HS-27A (cell line): ENCODE measurements around the gene ANK3.

Source experiments
- DNase-seq: peaks from one replicate; pipeline ENCODE4 v3.0.0-alpha.2; 2012; ENCODE audit warnings: low read depth, missing footprints

Gene ANK3

DNA sequence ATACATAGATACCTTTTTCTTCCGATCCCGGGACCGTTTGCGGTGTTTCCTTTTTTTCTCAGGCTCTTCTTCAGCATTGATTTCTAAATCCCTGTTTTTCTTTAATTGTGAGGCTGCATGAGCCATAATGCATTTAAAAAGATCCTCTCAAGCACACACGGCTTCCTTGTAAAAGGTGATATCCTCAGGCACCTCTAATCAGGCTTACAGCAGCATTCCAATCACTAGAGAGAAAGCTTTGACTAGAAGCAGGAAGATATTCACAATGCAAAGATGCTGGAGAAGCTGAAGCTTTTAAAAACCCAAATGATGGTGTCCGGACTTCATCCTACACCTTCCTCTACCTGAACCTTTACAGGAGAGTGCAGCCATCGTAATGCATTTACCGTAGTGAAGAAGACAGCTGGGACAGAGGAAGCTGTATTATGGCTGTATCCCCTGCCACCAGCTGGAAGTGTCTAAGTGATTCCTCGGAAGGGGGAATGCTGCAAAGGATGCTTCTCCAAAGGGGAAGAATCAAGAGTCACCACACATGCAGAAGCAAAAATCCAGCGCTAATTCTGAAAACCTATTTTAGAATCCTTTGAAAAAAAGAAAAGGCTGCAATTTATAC lies at the start of gene ANK3:
TSS of gene ANK3 (minus strand) at position 463 of the 613 bp plus-strand sequence. CDS start at position 126, 337 bp downstream.
- no peak for DNase-seq

DNA sequence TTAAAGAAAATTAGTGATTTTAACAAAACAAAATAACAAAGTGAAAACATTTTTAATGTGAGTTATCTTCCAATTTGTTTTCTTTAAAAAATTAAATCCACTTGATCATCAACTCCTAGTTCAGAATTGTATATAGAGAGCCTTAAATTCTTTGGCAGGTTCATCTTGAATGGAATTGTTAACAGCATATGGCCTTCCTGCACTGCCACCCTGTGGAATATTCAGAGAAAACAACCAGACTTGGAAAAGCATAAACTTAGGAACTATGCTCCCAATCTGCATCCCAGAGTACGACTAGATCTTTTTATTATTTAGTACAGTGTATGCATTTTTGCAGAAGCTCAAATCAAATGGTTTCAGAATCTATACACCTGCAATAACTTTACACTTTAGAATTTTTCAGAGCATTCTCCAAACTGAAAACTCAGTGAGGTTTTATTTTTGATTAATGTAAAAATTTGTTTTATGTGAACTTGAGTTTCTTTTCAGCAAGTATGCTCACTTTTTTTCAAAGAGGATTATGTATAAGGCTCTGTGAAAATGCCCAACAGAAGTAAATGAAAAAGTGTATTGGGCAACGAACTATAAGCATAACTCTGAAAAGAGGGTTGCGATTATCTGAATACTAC lies 44.9 kb upstream of the ANK3 start:
- DNase-seq, result no peak

- DNase-seq, result no peak
These were observed 44.0 kb upstream of the ANK3 start for GRCh38 chr10:60433684-60434083.

DNA sequence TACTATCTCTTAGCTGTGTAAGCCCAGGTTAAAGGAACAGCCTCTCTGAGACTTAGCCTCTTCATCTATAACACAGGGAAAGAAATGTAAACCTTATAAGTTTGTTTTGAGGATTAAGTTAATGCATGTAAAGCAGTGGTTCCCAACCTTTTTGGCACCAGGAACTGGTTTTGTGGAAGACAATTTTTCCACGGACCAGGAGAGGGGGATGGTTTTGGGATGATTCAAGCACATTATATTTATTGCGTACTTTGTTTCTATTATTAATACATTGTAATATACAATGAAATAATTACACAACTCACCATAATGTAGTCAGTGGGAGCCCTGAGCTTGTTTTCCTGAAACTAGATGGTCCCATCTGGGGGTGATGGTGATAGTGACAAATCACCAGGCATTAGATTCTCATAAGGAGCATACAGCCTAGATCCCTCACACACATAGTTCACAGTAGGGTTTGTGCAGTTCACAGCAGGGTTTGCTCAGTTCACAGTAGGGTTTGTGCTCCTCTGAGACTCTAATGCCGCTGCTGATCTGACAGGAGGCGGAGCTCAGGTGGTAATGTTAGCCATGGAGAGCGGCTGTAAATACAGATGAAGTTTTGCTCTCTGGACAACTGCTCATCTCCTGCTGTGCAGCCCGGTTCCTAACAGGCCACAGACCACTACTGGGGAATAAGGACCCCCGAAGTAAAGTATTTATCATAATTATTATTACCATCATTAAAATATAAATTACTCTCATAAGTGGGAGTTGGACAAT lies 41.3 kb upstream of the ANK3 start:
- no peak for DNase-seq

DNA sequence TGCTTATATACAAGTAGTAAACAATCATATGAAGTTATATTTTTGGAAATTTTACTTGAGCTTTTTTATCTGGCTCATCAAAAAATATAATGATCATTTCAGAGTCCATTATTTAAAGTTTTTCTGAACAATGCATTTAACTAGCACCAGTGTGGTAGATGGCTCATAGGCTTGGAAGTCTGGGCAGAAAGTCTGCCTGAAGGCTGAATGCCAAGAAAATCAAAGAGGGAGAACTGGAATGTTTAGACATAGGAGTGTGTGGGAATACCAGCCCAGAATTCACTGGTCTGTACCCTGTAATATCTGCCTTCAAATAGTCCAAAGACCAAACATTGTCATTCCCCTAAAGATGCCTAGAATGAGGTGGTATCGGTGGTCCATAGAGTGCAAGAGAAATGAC lies 40.3 kb upstream of the ANK3 start:
- no peak for DNase-seq

DNA sequence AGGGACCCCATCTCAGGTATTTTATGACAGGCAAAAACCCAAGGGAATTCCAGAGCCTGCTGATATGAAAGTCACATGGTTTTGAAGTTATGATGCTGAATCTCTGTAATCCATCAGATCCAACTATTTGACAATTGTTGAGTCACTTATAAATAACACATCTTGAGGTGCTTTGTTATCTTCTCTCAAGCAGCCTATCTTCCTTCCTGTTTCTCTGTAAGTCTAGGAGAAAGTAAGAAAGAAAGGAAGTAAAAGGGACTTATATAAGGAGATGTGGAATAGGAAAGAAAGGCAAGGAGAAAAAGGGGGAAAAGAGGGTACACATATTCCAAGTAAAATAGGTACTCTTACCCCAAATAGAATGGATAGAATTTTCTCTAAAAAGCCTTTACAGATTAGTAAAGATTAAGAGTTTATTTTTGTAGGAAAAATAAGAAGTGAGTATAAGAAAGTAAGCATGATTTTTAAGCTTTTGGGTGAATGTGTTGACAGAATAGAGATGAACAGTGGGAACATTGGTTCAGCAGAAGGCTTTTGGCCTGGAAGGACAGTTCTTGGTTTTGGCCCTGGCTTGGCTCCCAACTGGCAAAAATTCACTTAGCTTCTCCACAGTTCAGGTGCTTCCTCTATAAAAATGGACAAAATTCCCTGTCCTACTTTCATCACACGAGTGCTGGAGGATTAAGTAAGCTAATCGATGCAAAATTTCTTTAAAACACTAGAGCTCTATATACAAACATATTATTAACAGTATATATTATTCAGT lies 39.6 kb upstream of the ANK3 start:
- DNase-seq, result no peak

- no peak for DNase-seq
These were observed 38.7 kb upstream of the ANK3 start for GRCh38 chr10:60428387-60428737.

DNA sequence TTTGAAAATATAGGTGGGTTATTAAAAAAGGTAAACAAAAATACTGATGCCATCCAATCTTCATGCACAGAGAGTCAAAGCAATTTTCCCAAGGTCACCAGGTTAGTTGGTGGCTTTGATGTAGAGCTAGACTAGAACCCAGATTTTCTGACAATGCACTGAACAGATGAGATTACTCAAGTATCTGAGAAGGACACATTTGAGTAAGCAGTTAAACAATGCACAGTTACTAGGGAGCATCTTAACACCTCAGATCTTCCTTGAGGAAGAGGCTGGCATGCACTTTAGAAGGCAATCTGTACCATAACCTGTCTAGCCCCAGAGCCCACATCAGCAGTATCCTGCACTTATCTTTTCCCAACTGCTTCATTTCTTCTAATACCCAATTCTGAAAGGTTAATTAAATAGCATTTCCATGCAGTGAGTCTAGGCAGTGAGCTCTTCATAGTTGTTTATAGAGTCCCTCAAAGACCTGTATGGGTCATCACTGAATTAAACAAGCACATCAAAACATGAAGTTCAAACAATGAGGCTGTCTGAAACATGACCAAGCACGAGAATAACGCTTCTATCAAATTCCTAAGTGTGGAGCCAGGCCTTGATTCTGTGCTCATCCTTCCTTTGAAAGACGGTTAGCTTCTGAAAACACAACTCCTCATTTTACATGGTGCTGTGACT lies 38.2 kb upstream of the ANK3 start:
- DNase-seq, result no peak

DNA sequence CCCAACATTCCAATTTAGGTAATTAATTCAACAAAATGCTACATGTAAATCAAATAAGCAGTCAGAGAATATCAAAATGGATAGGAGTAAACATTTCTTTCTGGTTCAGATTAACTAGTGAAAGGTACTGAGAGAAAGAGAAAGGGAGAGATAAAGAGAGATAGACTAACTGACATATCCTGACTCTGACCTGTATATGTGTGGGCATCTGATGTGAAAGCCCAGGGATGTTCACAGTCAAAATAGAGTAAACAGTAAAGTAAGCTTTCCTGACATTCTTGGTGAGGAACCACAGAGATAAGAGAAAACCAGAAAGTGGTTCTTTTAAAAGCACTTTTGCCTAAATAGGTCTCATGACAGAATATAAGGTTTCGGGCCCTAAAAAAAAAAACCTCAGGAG lies 37.5 kb upstream of the ANK3 start:
- DNase-seq, result no peak

- DNase-seq, result no peak
These were observed 36.8 kb upstream of the ANK3 start for GRCh38 chr10:60426425-60426824.

- no peak for DNase-seq
These were observed 35.9 kb upstream of the ANK3 start for GRCh38 chr10:60425392-60426110.

DNA sequence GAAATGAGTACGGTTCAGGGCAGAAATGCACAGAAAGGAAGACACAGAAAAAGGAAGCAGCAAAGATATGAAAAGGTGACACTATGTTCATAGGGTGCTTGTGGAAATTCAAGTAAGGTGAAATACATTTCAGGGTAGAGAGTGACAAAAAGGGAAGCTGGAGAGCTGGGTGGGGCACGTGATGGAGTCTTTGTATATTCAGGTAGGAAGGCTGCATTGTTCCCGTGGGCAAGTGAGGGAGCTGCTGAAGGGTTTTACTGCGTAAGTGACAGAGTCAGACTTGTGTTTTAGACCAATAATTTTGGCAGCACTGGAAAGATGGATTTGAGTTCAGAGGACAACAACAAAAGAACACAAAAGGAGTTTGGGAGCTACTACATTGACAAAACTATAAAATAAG lies 35.3 kb upstream of the ANK3 start:
- DNase-seq, result no peak

- DNase-seq, result no peak
These were observed 34.2 kb upstream of the ANK3 start for GRCh38 chr10:60423920-60424319.

GRCh38 chr10:60422809-60423208 lies 33.1 kb upstream of the ANK3 start:
- no peak for DNase-seq

GRCh38 chr10:60420991-60421894 lies 31.6 kb upstream of the ANK3 start:
- no peak for DNase-seq

DNA sequence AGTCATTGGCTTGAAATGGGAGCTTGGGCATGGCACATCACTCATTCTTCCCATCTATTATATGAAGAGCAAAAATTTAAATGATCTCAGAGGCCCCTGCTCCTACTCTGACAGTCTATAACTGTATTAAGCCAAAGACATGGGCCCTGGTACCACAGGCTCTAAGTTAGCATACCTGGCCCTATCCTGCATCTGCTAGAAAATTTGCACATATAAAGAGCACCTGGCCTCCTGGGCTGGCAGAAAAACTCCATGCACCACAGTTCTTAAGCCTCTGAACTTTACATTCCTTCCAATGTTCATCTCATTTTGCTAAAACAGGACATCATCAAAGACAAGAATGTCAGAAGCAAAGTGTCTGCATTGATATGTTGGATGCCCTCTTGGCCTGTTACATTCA lies 29.6 kb upstream of the ANK3 start:
- no peak for DNase-seq

GRCh38 chr10:60417901-60418300 lies 28.2 kb upstream of the ANK3 start:
- no peak for DNase-seq

- no peak for DNase-seq
These were observed 27.3 kb upstream of the ANK3 start for GRCh38 chr10:60417024-60417423.

- peak; percentile 68 for DNase-seq
These were observed 25.4 kb upstream of the ANK3 start for GRCh38 chr10:60414877-60415585.

DNA sequence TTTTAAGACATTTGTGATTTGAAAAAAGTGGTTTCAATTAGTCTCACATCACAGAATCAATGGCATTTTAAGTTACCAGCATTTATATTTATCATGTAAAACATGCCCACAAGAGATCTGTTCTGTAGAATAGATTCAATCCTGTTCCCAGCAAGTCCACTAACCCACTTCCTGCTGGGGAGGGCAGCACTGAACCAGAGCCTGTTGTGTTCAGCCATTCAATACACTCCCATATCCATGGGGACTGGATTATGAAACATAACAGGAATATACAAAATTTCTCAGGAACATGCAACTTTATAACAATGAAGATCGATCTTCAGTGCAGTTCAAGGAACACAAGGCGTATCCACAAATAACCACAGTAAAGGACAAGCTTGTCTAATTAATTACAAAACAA lies 24.4 kb upstream of the ANK3 start:
- DNase-seq, result no peak
